Fibroblast of lung (primary cell): Measurements from ENCODE around the gene MADCAM1. TPM values are rescaled to one million over a fixed set of nuclear protein-coding genes. Genes with fewer than 3 reads are reported as not detected.

ENCODE experiments used
- DNase-seq, 2 donors: peaks; one replicate each; pipeline versions ENCODE4 v3.0.0 to v3.0.0-alpha.2; 2010; ENCODE audit warnings: low read depth in 2 of 2
- H2AFZ ChIP-seq: 2 replicates; pipeline ENCODE4 v1.5.1; 2012; ENCODE audit warnings: low read length, control low read depth, inconsistent platforms
- H3K27ac ChIP-seq: 2 replicates; pipeline ENCODE4 v1.5.1; 2011; ENCODE audit warnings: low read length, control low read depth; ENCODE audit not compliant: insufficient read depth
- H3K27me3 ChIP-seq: 2 replicates; pipeline ENCODE4 v1.5.1; 2011; ENCODE audit warnings: mild to moderate bottlenecking, low read length; ENCODE audit not compliant: control insufficient read depth, insufficient read depth
- H3K36me3 ChIP-seq: 2 replicates; pipeline ENCODE4 v1.5.1; 2011; ENCODE audit warnings: low read length; ENCODE audit not compliant: control insufficient read depth, insufficient read depth
- H3K4me1 ChIP-seq: 2 replicates; pipeline ENCODE4 v1.5.1; 2011; ENCODE audit warnings: low read length; ENCODE audit not compliant: control insufficient read depth, insufficient read depth; ENCODE audit errors: extremely low read depth
- H3K4me2 ChIP-seq: 2 replicates; pipeline ENCODE4 v1.5.1; 2011; ENCODE audit warnings: low read length, control low read depth; ENCODE audit not compliant: insufficient read depth; ENCODE audit errors: extremely low read depth
- H3K4me3 ChIP-seq, 4 experiments: fragments of 200-600 bp in 1 of 4; sonication (generic) in 1 of 4; replicated peaks in 1 of 4; 2 replicates each; pipeline ENCODE4 v1.5.1; 2011 to 2016; ENCODE audit warnings: low read length in 4 of 4, low read depth in 3 of 4, mild to moderate bottlenecking in 3 of 4, control low read depth in 2 of 4, inconsistent platforms in 1 of 4, mixed read lengths in 1 of 4; ENCODE audit not compliant: insufficient read depth in 1 of 4; ENCODE audit errors: control extremely low read depth in 1 of 4
- H3K79me2 ChIP-seq: 2 replicates; pipeline ENCODE4 v1.5.1; 2012; ENCODE audit warnings: mild to moderate bottlenecking, low read length, inconsistent platforms; ENCODE audit not compliant: control insufficient read depth, insufficient read depth
- H3K9ac ChIP-seq: 2 replicates; pipeline ENCODE4 v1.5.1; 2011; ENCODE audit warnings: mild to moderate bottlenecking, low read length, control low read depth; ENCODE audit not compliant: insufficient read depth
- H3K9me3 ChIP-seq: 2 replicates; pipeline ENCODE4 v1.5.1; 2012; ENCODE audit warnings: low read depth, low read length; ENCODE audit not compliant: control insufficient read depth, insufficient read depth
- H4K20me1 ChIP-seq: 2 replicates; pipeline ENCODE4 v1.5.1; 2011; ENCODE audit warnings: low read length; ENCODE audit not compliant: control insufficient read depth, insufficient read depth; ENCODE audit errors: extremely low read depth
- CTCF ChIP-seq, 2 donors: IDR thresholded peaks in 1 of 2; conservative IDR thresholded peaks in 1 of 2; 1 replicate in 1 of 2; 2 replicates in 1 of 2; pipeline ENCODE4 v1.5.1; 2011 to 2012; ENCODE audit warnings: low read length in 2 of 2, control low read depth in 1 of 2, inconsistent platforms in 1 of 2, low read depth in 1 of 2, mild to moderate bottlenecking in 1 of 2
- EZH2 ChIP-seq: IDR thresholded peaks from 2 replicates; pipeline ENCODE4 v1.5.1; 2012; ENCODE audit warnings: low read length, control low read depth, mild to moderate bottlenecking; ENCODE audit errors: missing control alignments
- polyA plus RNA-seq, 2 donors: library from polyadenylated mRNA; depleted of rRNA in 1 of 2; stranded (reverse) in 1 of 2; unstranded in 1 of 2; fragments of >200 nt; gene quantifications; 2 replicates each; pipeline ENCODE4 v1.2.1, GENCODE V29; 2011 to 2012; ENCODE audit warnings: missing spikeins in 1 of 2
- total RNA-seq: library from RNA; depleted of rRNA; stranded (reverse); fragments of >200 nt; gene quantifications from 2 replicates; pipeline ENCODE4 v1.2.1, GENCODE V29; 2014

MADCAM1 gene
- total and polyA plus RNA-seq, 2 donors (not counting 1 experiment from before 2014, with no cell fraction given), result 0.17 TPM; not detected in 1

- Histone ChIP-seq H3K27me3 (no peaks in the 10 kb centered on the region), H2AFZ (no peak overlapping the region), H3K4me2 (no peak overlapping the region), H3K9ac (no peak overlapping the region), H3K79me2 (peaks cover 8% of the 10 kb centered on the region), H3K27ac (peak overlapping the region; percentile 20), H3K36me3 (peaks cover 4% of the 10 kb centered on the region), H3K9me3 (no peaks in the 10 kb centered on the region), H4K20me1 (no peaks in the 10 kb centered on the region), H3K4me3 (no peak overlapping the region), H3K4me1 (peaks cover 7% of the 10 kb centered on the region)
- TF ChIP-seq EZH2 (no peak), CTCF (conservative IDR thresholded peaks at IDR 0.05 in 1 of 2, IDR thresholded peaks at IDR 0.05 in 1 of 2; ENCODE audit: low read depth in 1 of 2, low read length in 2 of 2) (peak; percentile 82 to 97)
- peak; percentile 75 to 82 for DNase-seq
Observed at GRCh38 chr19:510606-511100, 14.4 kb downstream of the MADCAM1 start.

GRCh38 chr19:511101-511851 is 15.0 kb downstream of the MADCAM1 start:
- Histone ChIP-seq H3K4me3 (no peak overlapping the region), H3K27me3 (no peaks in the 10 kb centered on the region), H3K79me2 (peaks cover 8% of the 10 kb centered on the region), H3K36me3 (peaks cover 4% of the 10 kb centered on the region), H4K20me1 (no peaks in the 10 kb centered on the region), H2AFZ (no peak overlapping the region), H3K27ac (peak overlapping the region; percentile 20), H3K9me3 (no peaks in the 10 kb centered on the region), H3K4me2 (no peak overlapping the region), H3K4me1 (peaks cover 7% of the 10 kb centered on the region), H3K9ac (peak overlapping the region; percentile 16)
- peak in 1 of 2 donors; percentile 79 for DNase-seq
- no peak for TF ChIP-seq CTCF (conservative IDR thresholded peaks at IDR 0.05 in 1 of 2, IDR thresholded peaks at IDR 0.05 in 1 of 2; ENCODE audit: low read depth in 1 of 2, low read length in 2 of 2)
- TF ChIP-seq EZH2, result no peak

- Histone ChIP-seq H3K4me1 (peaks cover 5% of the 10 kb centered on the region), H3K4me3 (no peak overlapping the region), H3K27me3 (no peaks in the 10 kb centered on the region), H3K9ac (no peak overlapping the region), H4K20me1 (no peaks in the 10 kb centered on the region), H3K36me3 (peaks cover 4% of the 10 kb centered on the region), H3K9me3 (no peaks in the 10 kb centered on the region), H3K4me2 (no peak overlapping the region), H3K79me2 (peaks cover 8% of the 10 kb centered on the region), H3K27ac (no peak overlapping the region), H2AFZ (no peak overlapping the region)
- no peak for DNase-seq
- no peak for TF ChIP-seq CTCF (conservative IDR thresholded peaks at IDR 0.05 in 1 of 2, IDR thresholded peaks at IDR 0.05 in 1 of 2; ENCODE audit: low read depth in 1 of 2, low read length in 2 of 2)
Observed at GRCh38 chr19:512547-513365, 16.5 kb downstream of the MADCAM1 start.
